Measurements from ENCODE around the gene ABCC8. TPM values are rescaled to one million over a fixed set of nuclear protein-coding genes. Genes with fewer than 3 reads are reported as not detected.
A peak's percentile ranks its signal among the peaks of the same experiment; 100 is the strongest.

The ABCC8 gene
- total RNA-seq, 4 donors from 2014 or later: 0.40 to 4.0 (median 3.5) TPM

GRCh38 chr11:17389211-17389956, 87.3 kb downstream of the ABCC8 start:
- WGBS, 2 donors (ENCODE audit: low coverage in 1 of 2): 3% methylated on average over 37 of the region's 55 CpGs; no CpG with 5 or more reads in 1 of the 2 donors
- Histone ChIP-seq H3K4me1 (peaks cover 0 to 5% (median 3%) of the 10 kb centered on the region in 4 donors), H3K36me3 (no peaks in the 10 kb centered on the region), H3K4me3 (peak overlapping the region; percentile 36 to 68 (median 49)), H3K27ac (peak overlapping the region; percentile 50 to 66 (median 58)), H3K9me3 (no peaks in the 10 kb centered on the region), H3K27me3 (no peaks in the 10 kb centered on the region)
- peak; percentile 79 for DNase-seq
- in situ Hi-C loops (cut with MboI; ENCODE audit: low pct_ligation_motif_present in 1 of 4, low pct_unique_long_range_greater_than_20kb in 1 of 4, low sequenced_read_pairs in 3 of 4) (loop anchor here in 1 of 4 donors (10.0 kb wide), 1 partner anchor 115 kb away; no protein-coding TSS in a partner anchor), intact Hi-C loops (cut with DNase I; ENCODE audit: low total_unique reads) (no loop called here)
- TF ChIP-seq CTCF (IDR thresholded peaks at IDR 0.05): peak; percentile 33 to 79 (median 72)
- TF ChIP-seq POLR2AphosphoS5 (IDR thresholded peaks at IDR 0.05): no peak
- TF ChIP-seq POLR2A (IDR thresholded peaks at IDR 0.05): no peak

- no peaks in the 10 kb centered on the region for H3K27me3 ChIP-seq
- peak within 1 kb of the TSS; percentile 36 to 68 (median 49) for H3K4me3 ChIP-seq
- H3K36me3 ChIP-seq: no peaks in the 10 kb centered on the region
- 4 to 20% methylated on average over 5 to 52 of the region's 53 CpGs for WGBS, 2 donors (ENCODE audit: low coverage in 1 of 2)
- H3K4me1 ChIP-seq: peaks cover 0 to 5% (median 3%) of the 10 kb centered on the region in 4 donors
- H3K9me3 ChIP-seq: no peaks in the 10 kb centered on the region
- intact Hi-C loops (cut with DNase I; ENCODE audit: low total_unique reads): no loop called here
- no peak for DNase-seq
- H3K27ac ChIP-seq: peak within 1 kb of the TSS; percentile 50 to 66 (median 58)
- no peak for TF ChIP-seq EP300 (IDR thresholded peaks at IDR 0.05; ENCODE audit: low read depth)
- TF ChIP-seq CTCF (IDR thresholded peaks at IDR 0.05): no peak
- TF ChIP-seq POLR2AphosphoS5 (IDR thresholded peaks at IDR 0.05): no peak
- no peak for TF ChIP-seq POLR2A (IDR thresholded peaks at IDR 0.05)
- in situ Hi-C loops (cut with MboI; ENCODE audit: low pct_ligation_motif_present in 1 of 4, low pct_unique_long_range_greater_than_20kb in 1 of 4, low sequenced_read_pairs in 3 of 4): loop anchor here in 1 of 4 donors (10.0 kb wide), 1 partner anchor 116 kb away; no protein-coding TSS in a partner anchor
These were observed 87.9 kb downstream of the ABCC8 start, which contains the start of gene KCNJ11 for GRCh38 chr11:17388609-17389210. Gene KCNJ11 (minus strand): TSS chr11:17388659. CDS start chr11:17388091, 568 bp downstream.

- no peaks in the 10 kb centered on the region for H3K27me3 ChIP-seq
- H3K27ac ChIP-seq: no peak overlapping the region
- in situ Hi-C loops (cut with MboI; ENCODE audit: low pct_ligation_motif_present in 1 of 4, low pct_unique_long_range_greater_than_20kb in 1 of 4, low sequenced_read_pairs in 3 of 4) (loop anchor here in 1 of 4 donors (10.0 kb wide), 1 partner anchor 117 kb away; no protein-coding TSS in a partner anchor), intact Hi-C loops (cut with DNase I; ENCODE audit: low total_unique reads) (no loop called here)
- WGBS, 2 donors (ENCODE audit: low coverage in 1 of 2): 91 to 100% methylated on average over 1 to 18 of the region's 20 CpGs
- no peaks in the 10 kb centered on the region for H3K9me3 ChIP-seq
- peaks cover 0 to 5% (median 3%) of the 10 kb centered on the region in 4 donors for H3K4me1 ChIP-seq
- no peaks in the 10 kb centered on the region for H3K36me3 ChIP-seq
- no peak for DNase-seq
- no peak overlapping the region for H3K4me3 ChIP-seq
- no peak for TF ChIP-seq POLR2A (IDR thresholded peaks at IDR 0.05)
- no peak for TF ChIP-seq POLR2AphosphoS5 (IDR thresholded peaks at IDR 0.05)
- TF ChIP-seq CTCF (IDR thresholded peaks at IDR 0.05): no peak
- no peak for TF ChIP-seq EP300 (IDR thresholded peaks at IDR 0.05; ENCODE audit: low read depth)
These were observed 88.8 kb downstream of the ABCC8 start for GRCh38 chr11:17387811-17388210.

- Histone ChIP-seq H3K27me3 (no peaks in the 10 kb centered on the region), H3K4me3 (no peak overlapping the region), H3K4me1 (peaks cover 0 to 5% (median 3%) of the 10 kb centered on the region in 4 donors), H3K27ac (no peak overlapping the region), H3K9me3 (no peaks in the 10 kb centered on the region), H3K36me3 (no peaks in the 10 kb centered on the region)
- intact Hi-C loops (cut with DNase I; ENCODE audit: low total_unique reads) (no loop called here), in situ Hi-C loops (cut with MboI; ENCODE audit: low pct_ligation_motif_present in 1 of 4, low pct_unique_long_range_greater_than_20kb in 1 of 4, low sequenced_read_pairs in 3 of 4) (loop anchor here in 1 of 4 donors (10.0 kb wide), 1 partner anchor 118 kb away; no protein-coding TSS in a partner anchor)
- WGBS, 2 donors (ENCODE audit: low coverage in 1 of 2): 97% methylated on average over 20 of the region's 20 CpGs; no CpG with 5 or more reads in 1 of the 2 donors
- DNase-seq: no peak
- TF ChIP-seq POLR2A (IDR thresholded peaks at IDR 0.05) (no peak), EP300 (IDR thresholded peaks at IDR 0.05; ENCODE audit: low read depth) (no peak), POLR2AphosphoS5 (IDR thresholded peaks at IDR 0.05) (no peak), CTCF (IDR thresholded peaks at IDR 0.05) (no peak)
These were observed 89.4 kb downstream of the ABCC8 start for GRCh38 chr11:17387254-17387653.

Measured in transverse colon (tissue), 4 donors.